GM21529 (cell line): ENCODE measurements around the gene MTMR2.

ENCODE experiments used
- ATAC-seq: cut with Tn5 transposase; IDR thresholded peaks from one replicate; pipeline ENCODE4 v1.9.1; 2021; ENCODE audit not compliant: unreplicated experiment

MTMR2 gene

DNA sequence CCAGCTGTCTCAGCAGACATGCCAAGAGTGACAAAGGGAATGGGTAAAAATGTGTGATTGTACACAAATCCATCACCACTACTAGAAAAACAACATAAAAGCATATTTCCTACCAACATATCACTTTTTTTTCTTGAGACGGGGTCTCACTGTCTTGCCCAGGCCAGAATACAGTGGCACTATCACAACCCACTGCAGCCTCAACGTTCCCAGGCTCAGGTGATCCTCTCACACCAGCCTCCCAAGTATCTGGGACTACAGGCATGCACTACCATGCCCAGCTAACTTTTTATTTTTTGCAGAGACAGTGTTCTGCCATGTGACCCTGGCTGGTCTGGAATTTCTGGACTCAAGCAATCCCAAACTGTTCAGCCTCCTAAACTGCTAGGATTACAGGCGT is 5.2 kb downstream of the MTMR2 start:
- no peak for ATAC-seq

GRCh38 chr11:95918056-95918455 is 5.9 kb downstream of the MTMR2 start:
- no peak for ATAC-seq

DNA sequence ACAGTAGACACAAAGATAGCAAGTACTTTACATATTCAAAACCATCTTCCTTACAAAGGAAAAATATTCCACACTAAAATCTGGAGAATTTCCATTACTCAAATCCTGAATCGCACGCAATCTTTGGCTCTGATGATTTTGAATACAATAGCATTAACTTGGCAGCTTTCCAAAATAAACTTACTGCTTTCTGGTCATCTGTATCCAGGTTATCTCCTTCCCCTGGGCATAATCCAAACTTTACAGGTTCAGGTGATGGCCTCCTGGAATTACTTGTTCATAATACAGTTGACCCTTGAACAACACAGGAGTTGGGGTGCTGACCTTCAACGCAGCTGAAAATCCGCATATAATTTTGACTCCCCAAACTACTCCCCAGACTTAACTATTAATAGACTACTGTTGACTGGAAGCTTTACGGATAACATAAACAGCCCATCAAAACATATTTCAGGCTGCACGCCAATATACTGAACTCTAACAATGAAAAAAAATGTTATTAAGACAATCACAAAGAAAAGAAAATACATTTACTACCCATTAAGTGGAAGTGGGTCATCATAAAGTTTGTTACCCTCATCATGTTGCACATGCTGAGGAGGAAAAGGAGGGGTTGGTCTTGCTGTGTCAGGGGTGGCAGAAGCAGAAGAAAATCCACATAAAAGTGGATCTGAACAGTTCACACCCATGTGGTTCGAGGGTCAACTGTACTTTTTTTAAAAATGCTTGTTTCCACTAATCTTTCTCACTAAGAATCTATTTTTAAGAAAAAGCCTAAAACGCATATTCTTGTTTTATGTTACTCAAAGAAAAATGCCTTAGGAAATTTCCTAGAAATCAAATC is 6.5 kb downstream of the MTMR2 start:
- no peak for ATAC-seq

- no peak for ATAC-seq
These were observed 7.9 kb downstream of the MTMR2 start for GRCh38 chr11:95916049-95916448.

- no peak for ATAC-seq
These were observed 8.9 kb downstream of the MTMR2 start for GRCh38 chr11:95915051-95915450.

DNA sequence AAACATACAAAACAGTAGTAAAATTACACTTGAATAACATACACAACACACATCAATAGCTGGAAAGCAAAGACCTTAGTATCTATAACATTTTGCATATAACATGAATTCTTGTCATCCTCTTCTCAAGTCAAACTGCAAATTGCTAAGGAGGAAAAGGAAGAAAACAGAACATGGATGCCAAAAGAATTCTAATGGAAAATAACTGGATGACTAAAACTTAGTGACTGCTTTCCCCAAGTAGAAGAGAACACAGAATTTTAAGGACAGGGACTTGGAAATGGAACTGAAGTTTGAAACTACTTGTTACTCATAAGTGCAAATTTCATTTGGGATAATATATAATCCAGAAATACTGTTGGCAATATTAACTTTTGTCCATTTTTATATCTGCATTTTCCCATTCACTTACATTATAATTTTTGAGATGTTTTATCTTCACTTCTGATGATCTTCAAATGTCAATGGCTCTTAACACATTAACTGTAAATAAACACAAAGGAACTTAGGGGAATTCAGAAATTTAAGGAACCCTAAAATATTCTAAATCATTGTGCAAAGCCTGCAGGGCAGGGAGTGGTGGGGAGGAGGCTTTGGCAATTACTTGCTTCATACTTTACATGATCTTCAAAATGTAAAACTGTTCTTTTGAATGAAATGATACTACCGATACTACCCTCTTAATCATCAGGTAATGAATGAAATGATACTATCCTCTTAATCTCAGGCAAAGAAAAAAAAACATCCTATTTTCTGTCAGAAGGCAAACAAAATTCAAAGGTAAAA is 9.9 kb downstream of the MTMR2 start:
- no peak for ATAC-seq

DNA sequence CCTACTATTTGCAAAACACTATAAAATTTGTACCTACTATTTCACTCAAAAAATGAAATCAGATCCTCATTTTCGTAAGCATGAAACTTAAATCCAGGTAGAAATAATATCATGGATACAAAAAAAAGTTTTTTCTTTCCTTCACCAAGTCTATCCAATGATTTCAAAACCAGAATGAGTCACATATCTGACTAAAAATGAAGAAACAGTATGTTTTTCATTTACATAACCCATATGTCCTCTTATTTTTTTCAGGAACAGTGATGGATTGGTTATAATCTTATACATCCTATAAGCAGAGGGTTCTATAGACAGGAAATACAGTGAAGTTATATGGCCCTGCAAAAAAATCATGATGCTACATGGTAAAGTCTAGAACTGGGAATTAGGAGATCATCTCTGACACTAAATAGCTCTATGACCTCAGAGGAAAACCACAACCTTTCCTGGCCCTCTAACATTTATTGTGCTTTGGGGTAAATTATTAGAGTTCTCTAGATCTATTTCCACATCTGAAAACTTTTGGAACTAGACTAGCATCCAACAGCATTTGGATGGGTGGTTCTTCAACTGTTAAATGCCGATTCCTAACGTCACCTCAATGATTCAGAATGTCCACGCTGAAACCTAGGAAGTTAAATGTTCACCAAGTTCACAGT is 10.9 kb downstream of the MTMR2 start:
- ATAC-seq: no peak

- ATAC-seq: no peak
These were observed 12.5 kb downstream of the MTMR2 start for GRCh38 chr11:95911369-95911759.

DNA sequence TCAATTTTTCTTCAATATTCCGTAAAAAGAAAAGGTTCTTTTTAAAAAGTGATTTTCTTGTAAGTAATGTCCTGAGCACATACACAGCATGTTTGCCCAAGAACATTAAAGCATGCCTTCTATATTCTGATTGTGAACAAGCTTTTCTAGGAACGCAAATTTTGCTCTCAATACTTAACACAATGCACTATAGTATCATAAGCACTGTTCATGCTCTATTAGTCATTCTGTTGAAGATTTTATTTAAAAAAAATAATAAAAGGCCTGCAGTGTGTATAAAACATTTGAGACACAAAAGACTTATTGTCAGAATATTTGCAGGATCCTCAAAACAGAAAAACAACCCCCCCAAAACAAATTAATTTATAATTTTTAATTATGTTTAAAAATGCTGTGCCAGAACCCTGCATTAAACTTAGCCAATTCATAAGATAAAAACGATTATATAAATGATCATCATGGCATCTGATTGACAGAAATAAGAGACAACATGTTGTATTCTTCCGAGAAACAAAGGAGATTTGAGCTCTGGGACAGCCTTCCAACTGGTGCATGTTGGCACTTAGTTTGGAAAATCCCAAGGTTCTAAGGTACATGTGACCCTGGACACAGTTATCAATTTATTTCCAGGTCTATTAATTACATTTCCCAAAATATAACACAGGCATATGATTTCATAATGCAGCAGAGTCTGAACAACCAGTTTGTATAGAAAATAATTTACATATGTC is 13.1 kb downstream of the MTMR2 start:
- ATAC-seq: no peak

DNA sequence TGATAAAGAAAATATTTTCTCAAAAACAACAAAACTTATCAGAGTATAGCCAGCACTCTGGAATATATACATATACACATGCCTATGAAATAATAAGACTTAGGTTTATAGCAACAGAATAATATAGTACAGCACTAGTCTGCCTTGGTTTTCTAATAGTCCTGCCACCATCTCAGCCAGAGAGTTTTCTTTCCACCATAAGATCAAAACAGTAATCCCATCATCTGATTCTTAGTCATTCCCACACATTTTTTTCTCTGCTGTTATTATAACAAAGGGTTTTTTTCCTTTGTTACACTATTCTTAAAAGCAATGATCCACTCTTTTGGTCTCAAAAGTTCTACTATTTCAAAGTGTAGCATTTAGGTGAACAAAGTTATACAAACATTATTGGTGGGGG is 15.1 kb downstream of the MTMR2 start:
- no peak for ATAC-seq

GRCh38 chr11:95907476-95907875 is 16.4 kb downstream of the MTMR2 start:
- no peak for ATAC-seq

GRCh38 chr11:95904009-95904650 is 19.8 kb downstream of the MTMR2 start:
- ATAC-seq: no peak

- ATAC-seq: no peak
These were observed 25.1 kb downstream of the MTMR2 start for GRCh38 chr11:95898782-95899181.

- ATAC-seq: no peak
These were observed 26.2 kb downstream of the MTMR2 start for GRCh38 chr11:95897731-95898130.

DNA sequence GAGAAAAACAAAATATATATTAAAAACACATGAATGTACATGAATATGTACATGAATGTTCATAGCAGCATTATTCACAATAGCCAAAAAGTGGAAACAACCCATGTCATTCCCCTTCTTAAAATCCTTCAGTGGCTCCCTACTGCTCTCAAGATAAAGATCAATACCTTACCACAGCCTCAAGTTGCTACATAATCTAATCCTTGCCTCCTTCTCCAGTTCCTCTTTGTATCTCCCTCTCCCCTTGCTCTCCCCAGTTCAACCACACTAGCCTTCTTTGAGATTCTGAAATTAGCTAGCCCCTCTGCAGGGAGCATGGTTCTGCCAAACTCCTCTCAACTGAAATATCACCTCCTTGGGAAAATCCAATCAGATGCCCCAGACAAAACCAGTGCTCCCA is 28.1 kb downstream of the MTMR2 start:
- no peak for ATAC-seq

GRCh38 chr11:95892892-95893570 is 30.9 kb downstream of the MTMR2 start:
- no peak for ATAC-seq

DNA sequence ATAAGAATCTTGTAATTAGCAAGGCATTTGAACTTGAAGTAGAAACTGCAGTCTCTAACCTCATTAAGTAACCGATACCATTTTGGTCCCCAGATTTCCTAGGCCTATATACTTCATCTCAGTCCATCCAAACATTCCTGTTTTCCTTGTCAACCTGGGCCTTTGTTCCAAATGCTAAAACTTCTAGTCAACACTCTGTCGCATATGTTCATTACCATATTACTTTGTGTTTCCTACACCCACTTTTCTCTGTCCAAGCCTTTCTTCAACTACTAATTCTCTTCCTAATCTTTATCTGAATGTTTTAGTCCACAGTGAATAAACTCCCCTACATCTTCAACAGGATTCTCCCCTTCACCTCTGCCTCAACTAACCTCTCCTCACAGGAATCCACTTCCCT is 31.4 kb downstream of the MTMR2 start:
- no peak for ATAC-seq

- ATAC-seq: peak; percentile 62
These were observed 32.3 kb downstream of the MTMR2 start for GRCh38 chr11:95891423-95892170.

GRCh38 chr11:95888852-95889251 is 35.1 kb downstream of the MTMR2 start:
- no peak for ATAC-seq
